ENCODE results near the gene UTP4. TPM values are rescaled to one million over a fixed set of nuclear protein-coding genes. Genes with fewer than 3 reads are reported as not detected.

The UTP4 gene
- total RNA-seq, 1 donor from 2014 or later, result 39.3 TPM

- H3K36me3 Mint-ChIP-seq (ENCODE audit: low read depth, unreplicated experiment), result no peaks in the 10 kb centered on the region
- H3K4me1 Mint-ChIP-seq (ENCODE audit: unreplicated experiment), result peaks cover 10% of the 10 kb centered on the region
- no peak for DNase-seq (ENCODE audit: low spot score)
- TF ChIP-seq CTCF (IDR thresholded peaks at IDR 0.05; ENCODE audit: unreplicated experiment), result no peak
- H3K27ac Mint-ChIP-seq (ENCODE audit: unreplicated experiment), result no peak overlapping the region
- H3K9me3 Mint-ChIP-seq (ENCODE audit: unreplicated experiment), result no peaks in the 10 kb centered on the region
- peaks cover 1% of the 10 kb centered on the region for H3K27me3 Mint-ChIP-seq (ENCODE audit: unreplicated experiment)
- no peak overlapping the region for H3K4me3 Mint-ChIP-seq (ENCODE audit: unreplicated experiment)
Observed at GRCh38 chr16:69176033-69176800, 43.8 kb downstream of the UTP4 start.

- DNase-seq (ENCODE audit: low spot score), result no peak
- peaks cover 1% of the 10 kb centered on the region for H3K27me3 Mint-ChIP-seq (ENCODE audit: unreplicated experiment)
- peaks cover 6% of the 10 kb centered on the region for H3K4me1 Mint-ChIP-seq (ENCODE audit: unreplicated experiment)
- no peak for TF ChIP-seq CTCF (IDR thresholded peaks at IDR 0.05; ENCODE audit: unreplicated experiment)
- H3K9me3 Mint-ChIP-seq (ENCODE audit: unreplicated experiment), result no peaks in the 10 kb centered on the region
- H3K36me3 Mint-ChIP-seq (ENCODE audit: low read depth, unreplicated experiment), result no peaks in the 10 kb centered on the region
- H3K4me3 Mint-ChIP-seq (ENCODE audit: unreplicated experiment), result no peak overlapping the region
- H3K27ac Mint-ChIP-seq (ENCODE audit: unreplicated experiment), result no peak overlapping the region
Observed at GRCh38 chr16:69179328-69180010, 47.0 kb downstream of the UTP4 start.

- no peak for TF ChIP-seq CTCF (IDR thresholded peaks at IDR 0.05; ENCODE audit: unreplicated experiment)
- Mint-ChIP-seq H3K9me3 (ENCODE audit: unreplicated experiment) (no peaks in the 10 kb centered on the region), H3K4me1 (ENCODE audit: unreplicated experiment) (peaks cover 6% of the 10 kb centered on the region), H3K27me3 (ENCODE audit: unreplicated experiment) (peaks cover 1% of the 10 kb centered on the region), H3K36me3 (ENCODE audit: low read depth, unreplicated experiment) (no peaks in the 10 kb centered on the region), H3K4me3 (ENCODE audit: unreplicated experiment) (no peak overlapping the region), H3K27ac (ENCODE audit: unreplicated experiment) (no peak overlapping the region)
- no peak for DNase-seq (ENCODE audit: low spot score)
Observed at GRCh38 chr16:69180011-69180338, 47.5 kb downstream of the UTP4 start.

- TF ChIP-seq CTCF (IDR thresholded peaks at IDR 0.05; ENCODE audit: unreplicated experiment), result no peak
- Mint-ChIP-seq H3K27me3 (ENCODE audit: unreplicated experiment) (peaks cover 1% of the 10 kb centered on the region), H3K4me1 (ENCODE audit: unreplicated experiment) (peaks cover 12% of the 10 kb centered on the region), H3K4me3 (ENCODE audit: unreplicated experiment) (no peak overlapping the region), H3K9me3 (ENCODE audit: unreplicated experiment) (no peaks in the 10 kb centered on the region), H3K27ac (ENCODE audit: unreplicated experiment) (no peak overlapping the region), H3K36me3 (ENCODE audit: low read depth, unreplicated experiment) (no peaks in the 10 kb centered on the region)
- DNase-seq (ENCODE audit: low spot score), result no peak
Observed at GRCh38 chr16:69182730-69183416, 50.4 kb downstream of the UTP4 start.

All from endothelial cell (in vitro differentiated cells).